ENCODE data around the gene STC2.

STC2 gene

GRCh38 chr5:173334808-173335207, 6.6 kb upstream of the STC2 start:
- no peak overlapping the region for H3K4me3 ChIP-seq (ENCODE audit: low read length)
- DNase-seq (ENCODE audit: low read depth): no peak
- TF ChIP-seq CTCF (IDR thresholded peaks at IDR 0.05; ENCODE audit: insufficient read depth, low read depth, low read length, missing control alignments): no peak

DNA sequence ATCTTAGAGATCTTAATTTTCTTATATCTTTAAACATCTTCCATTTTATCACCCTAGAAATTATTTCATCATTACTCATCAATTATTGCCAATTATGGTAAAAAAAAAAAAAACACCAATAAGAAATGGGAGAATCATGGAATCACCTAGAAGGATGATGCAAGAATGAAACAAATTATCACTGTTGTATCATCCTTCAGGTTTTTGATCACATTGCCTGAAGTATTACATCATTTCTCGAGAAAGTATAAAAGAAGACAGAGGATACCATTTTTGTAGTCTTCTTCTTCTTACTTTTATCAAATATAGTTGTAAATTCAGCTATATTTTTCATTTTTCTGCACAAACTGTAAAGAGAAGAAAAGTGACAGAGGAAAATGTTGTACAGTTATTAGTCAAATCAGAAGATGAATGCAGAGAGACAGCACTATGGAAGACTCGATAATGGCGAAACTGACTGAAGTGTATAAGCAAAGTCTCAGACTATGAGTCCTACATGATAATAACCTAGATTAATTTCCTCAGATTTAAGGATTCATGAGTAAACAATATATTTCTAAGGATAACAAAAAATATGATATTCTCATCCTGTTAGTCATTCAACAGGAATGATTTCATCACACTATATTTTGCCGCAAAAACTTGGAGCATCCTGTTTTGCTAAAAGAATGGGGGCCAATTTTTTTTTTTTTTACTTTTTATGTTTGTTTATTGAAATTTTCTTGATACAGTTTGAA, 5.9 kb upstream of the STC2 start:
- DNase-seq (ENCODE audit: low read depth): peak; percentile 43
- no peak for TF ChIP-seq CTCF (IDR thresholded peaks at IDR 0.05; ENCODE audit: insufficient read depth, low read depth, low read length, missing control alignments)

GRCh38 chr5:173331956-173332479, 3.8 kb upstream of the STC2 start:
- H3K4me3 ChIP-seq (ENCODE audit: low read length): no peak overlapping the region
- DNase-seq (ENCODE audit: low read depth): peak; percentile 95
- TF ChIP-seq CTCF (IDR thresholded peaks at IDR 0.05; ENCODE audit: insufficient read depth, low read depth, low read length, missing control alignments): peak; percentile 100

More for the DNA sequence above, 5.9 kb upstream of the STC2 start:
- H3K4me3 ChIP-seq (ENCODE audit: low read length): no peak overlapping the region

- H3K4me3 ChIP-seq (ENCODE audit: low read length): no peak overlapping the region
- no peak for DNase-seq (ENCODE audit: low read depth)
- no peak for TF ChIP-seq CTCF (IDR thresholded peaks at IDR 0.05; ENCODE audit: insufficient read depth, low read depth, low read length, missing control alignments)
Measured at GRCh38 chr5:173331287-173331686, 3.1 kb upstream of the STC2 start.

GRCh38 chr5:173330338-173331206, 2.4 kb upstream of the STC2 start:
- no peak for TF ChIP-seq CTCF (IDR thresholded peaks at IDR 0.05; ENCODE audit: insufficient read depth, low read depth, low read length, missing control alignments)
- DNase-seq (ENCODE audit: low read depth): no peak
- no peak overlapping the region for H3K4me3 ChIP-seq (ENCODE audit: low read length)

- no peak for TF ChIP-seq CTCF (IDR thresholded peaks at IDR 0.05; ENCODE audit: insufficient read depth, low read depth, low read length, missing control alignments)
- DNase-seq (ENCODE audit: low read depth): peak; percentile 41
Measured at GRCh38 chr5:173329491-173330337, 1.5 kb upstream of the STC2 start.

More at GRCh38 chr5:173329491-173330337, 1.5 kb upstream of the STC2 start:
- H3K4me3 ChIP-seq (ENCODE audit: low read length): peak overlapping the region; percentile 61
